Measurements from ENCODE around the gene CCDC88B.

GRCh38 chr11:64306563-64306875 lies 33.5 kb upstream of the CCDC88B start:
- TF ChIP-seq POLR2AphosphoS5 (IDR thresholded peaks at IDR 0.05; ENCODE audit: low read depth, low read length): no peak
- no peak for TF ChIP-seq POLR2A (IDR thresholded peaks at IDR 0.05; ENCODE audit: low read depth, low read length)
- no peak for TF ChIP-seq TAF1 (IDR thresholded peaks at IDR 0.05; ENCODE audit: borderline replicate concordance, low read depth, low read length)
